Measurements from ENCODE around the gene F10. TPM values are rescaled to one million over a fixed set of nuclear protein-coding genes. Genes with fewer than 3 reads are reported as not detected.
"Not testable (repeated sequence)": the region's sequence is repeated elsewhere in the genome, so short reads cannot be mapped to it uniquely, and the experiment has no call there.

F10 gene
- total RNA-seq (2014; rRNA removed; shearing (Covaris generic); ENCODE audit: low replicate concordance) = not detected in 2 replicates

DNA sequence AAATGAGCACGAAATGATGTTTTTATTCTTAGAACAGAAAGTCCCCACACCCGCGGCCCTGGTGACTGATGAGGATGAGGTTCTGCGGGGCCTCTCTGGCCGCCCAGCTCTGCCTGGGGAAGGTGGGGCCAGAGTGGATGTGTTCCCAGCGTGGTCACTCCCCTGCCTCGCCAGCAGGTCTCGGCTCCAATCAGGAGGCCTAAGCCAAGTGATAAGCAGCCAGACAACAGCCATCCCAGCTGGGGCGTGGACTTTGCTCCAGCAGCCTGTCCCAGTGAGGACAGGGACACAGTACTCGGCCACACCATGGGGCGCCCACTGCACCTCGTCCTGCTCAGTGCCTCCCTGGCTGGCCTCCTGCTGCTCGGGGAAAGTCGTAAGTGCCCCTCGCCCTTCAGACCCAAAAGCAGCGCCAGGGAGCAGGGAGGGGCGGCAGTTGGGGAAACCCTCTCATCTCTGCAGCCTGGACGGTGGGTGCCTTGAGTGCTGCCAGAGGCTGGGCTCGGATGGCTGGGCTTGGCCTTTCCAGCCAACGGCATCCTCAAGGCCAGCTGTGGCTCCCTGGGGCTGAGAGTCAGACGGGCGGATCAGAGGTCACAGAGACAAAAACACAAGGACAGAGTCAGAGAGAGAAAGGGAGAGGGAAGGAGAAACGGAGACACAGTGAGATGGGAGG lies at the start of gene F10:
Gene F10, plus strand, starts transcription at position 250 of the 676 bp plus-strand sequence. Its CDS starts 57 bp downstream, at position 307.
- in situ Hi-C loops (cut with HindIII; ENCODE audit: low pct_unique_long_range_greater_than_20kb, low sequenced_read_pairs) = no loop called here
- no peak for DNase-seq (ENCODE audit: low read depth)

DNA sequence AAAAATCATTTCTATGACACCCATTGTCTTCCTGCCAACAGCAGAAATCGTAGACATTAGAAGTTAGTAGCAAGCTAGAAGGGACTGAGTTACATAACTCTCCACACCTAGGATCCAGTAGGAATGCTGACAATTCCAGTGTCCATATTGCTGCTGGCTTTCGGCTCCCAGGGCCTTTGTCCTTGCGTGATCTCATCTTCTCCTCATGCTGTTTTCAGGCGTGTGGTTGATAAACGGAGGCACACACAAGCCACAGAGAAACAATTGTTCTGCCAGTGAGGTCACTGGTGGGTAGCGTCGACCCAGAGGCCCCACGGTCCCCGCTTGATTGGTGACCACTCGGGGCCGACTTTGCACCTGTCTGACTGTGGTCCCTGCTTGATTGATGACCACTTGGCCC lies 48.7 kb upstream of the F10 start:
- DNase-seq (ENCODE audit: low read depth) = no peak
- in situ Hi-C loops (cut with HindIII; ENCODE audit: low pct_unique_long_range_greater_than_20kb, low sequenced_read_pairs) = no loop called here

DNA sequence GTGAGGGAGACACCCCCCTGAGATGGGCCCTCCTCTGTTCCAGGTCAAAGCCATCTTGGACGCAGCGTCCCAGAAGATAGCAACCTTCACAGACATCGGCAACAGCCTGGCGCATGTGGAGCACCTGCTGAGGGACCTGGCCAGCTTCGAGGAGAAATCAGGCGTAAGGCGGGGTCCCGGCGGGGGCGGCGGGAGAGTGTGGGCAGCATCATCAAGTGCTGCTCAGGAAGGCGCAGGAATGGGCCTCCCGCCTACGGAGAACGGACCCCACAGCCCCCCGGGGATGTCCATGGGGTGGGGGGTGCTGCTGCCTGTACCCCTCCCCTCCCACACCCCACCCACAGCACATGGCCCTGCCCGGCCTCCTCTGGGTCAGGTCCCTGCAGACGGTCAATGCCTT lies 48.2 kb upstream of the F10 start:
- in situ Hi-C loops (cut with HindIII; ENCODE audit: low pct_unique_long_range_greater_than_20kb, low sequenced_read_pairs) = no loop called here
- no peak for DNase-seq (ENCODE audit: low read depth)

DNA sequence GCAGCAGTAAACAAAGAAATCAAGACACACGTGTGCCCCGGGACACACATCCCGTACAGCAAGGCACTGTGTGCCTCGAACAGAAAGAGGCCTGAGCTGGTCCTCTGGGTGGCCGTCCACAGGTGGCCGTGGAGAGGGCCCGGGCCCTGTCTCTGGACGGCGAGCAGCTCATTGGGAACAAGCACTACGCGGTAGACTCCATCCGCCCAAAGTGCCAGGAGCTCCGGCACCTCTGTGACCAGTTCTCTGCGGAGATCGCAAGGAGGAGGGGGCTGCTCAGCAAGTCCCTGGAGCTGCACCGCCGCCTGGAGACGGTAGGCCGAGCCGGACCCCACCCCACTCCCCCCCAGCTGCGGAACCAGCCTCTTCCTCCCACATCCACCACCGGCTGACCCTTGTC lies 47.7 kb upstream of the F10 start:
- no peak for DNase-seq (ENCODE audit: low read depth)
- in situ Hi-C loops (cut with HindIII; ENCODE audit: low pct_unique_long_range_greater_than_20kb, low sequenced_read_pairs) = no loop called here

DNA sequence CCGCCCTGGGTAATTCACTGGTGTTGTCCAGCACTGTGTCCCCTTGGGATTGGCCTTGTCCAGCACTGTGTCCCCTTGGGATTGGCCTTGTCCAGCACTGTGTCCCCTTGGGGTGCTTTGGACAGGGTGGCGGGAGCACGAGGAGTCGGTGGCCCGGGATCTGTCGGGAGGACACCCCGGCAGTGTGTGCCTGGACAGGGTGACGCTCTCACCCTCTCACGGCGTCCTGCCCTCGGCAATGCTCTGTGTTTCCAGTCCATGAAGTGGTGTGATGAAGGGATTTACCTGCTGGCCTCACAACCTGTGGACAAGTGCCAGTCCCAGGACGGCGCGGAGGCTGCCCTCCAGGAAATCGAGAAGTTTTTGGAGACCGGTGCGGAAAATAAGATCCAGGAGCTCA lies 46.9 kb upstream of the F10 start:
- no peak for DNase-seq (ENCODE audit: low read depth)
- in situ Hi-C loops (cut with HindIII; ENCODE audit: low pct_unique_long_range_greater_than_20kb, low sequenced_read_pairs) = no loop called here

DNA sequence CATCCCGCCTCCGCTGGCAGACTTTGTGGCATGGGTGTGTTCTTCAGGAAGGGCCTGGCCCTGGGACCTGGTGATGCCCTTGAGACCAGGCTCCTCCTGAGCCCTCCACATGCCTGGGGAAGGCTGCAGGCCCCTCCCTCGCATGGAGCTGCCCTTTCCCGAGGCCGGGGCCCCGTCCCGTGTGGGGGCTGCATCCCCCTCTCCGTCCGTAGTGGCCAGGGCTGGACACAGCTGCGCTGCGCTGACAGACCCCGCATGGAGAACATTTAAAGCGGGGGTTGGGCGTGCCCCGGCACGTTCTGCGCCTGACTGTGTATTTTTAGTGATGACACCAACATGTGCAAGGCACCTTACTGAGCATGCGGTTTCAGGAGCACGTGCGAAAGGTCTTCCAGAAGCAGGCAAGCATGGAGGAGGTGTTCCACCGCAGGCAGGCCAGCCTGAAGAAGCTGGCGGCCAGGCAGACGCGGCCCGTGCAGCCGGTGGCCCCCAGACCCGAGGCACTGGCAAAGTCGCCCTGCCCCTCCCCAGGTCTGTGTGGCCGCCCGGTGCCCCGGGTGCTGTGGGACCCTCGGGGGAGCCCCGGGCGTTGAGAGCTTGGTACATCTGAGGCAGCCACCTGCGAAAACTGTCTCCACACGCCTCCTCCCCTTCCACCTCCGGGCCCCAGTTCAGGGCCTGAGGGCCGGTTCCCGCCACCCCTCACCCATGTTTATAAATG lies 45.8 kb upstream of the F10 start:
- DNase-seq (ENCODE audit: low read depth) = no peak
- in situ Hi-C loops (cut with HindIII; ENCODE audit: low pct_unique_long_range_greater_than_20kb, low sequenced_read_pairs) = no loop called here

DNA sequence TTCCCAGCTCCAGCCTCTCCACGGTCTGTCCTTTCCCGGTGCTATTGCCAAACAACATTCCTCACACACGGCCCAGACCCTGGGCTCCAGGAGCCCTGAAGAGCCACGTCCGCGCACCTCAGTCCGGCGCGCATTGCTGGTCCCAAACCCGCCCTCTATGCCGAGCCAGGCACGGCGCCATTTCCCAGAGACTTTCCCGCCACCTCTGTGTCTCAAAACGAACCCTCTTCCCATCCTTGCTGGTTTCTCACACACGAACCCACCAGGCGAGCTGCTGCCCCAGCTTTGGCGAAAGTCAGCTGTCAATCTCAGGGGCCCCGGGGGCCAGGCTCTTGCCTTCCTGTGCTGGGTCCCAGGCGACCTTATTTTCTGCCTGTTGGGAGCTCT lies 45.0 kb upstream of the F10 start:
- no peak for DNase-seq (ENCODE audit: low read depth)
- in situ Hi-C loops (cut with HindIII; ENCODE audit: low pct_unique_long_range_greater_than_20kb, low sequenced_read_pairs) = no loop called here

DNA sequence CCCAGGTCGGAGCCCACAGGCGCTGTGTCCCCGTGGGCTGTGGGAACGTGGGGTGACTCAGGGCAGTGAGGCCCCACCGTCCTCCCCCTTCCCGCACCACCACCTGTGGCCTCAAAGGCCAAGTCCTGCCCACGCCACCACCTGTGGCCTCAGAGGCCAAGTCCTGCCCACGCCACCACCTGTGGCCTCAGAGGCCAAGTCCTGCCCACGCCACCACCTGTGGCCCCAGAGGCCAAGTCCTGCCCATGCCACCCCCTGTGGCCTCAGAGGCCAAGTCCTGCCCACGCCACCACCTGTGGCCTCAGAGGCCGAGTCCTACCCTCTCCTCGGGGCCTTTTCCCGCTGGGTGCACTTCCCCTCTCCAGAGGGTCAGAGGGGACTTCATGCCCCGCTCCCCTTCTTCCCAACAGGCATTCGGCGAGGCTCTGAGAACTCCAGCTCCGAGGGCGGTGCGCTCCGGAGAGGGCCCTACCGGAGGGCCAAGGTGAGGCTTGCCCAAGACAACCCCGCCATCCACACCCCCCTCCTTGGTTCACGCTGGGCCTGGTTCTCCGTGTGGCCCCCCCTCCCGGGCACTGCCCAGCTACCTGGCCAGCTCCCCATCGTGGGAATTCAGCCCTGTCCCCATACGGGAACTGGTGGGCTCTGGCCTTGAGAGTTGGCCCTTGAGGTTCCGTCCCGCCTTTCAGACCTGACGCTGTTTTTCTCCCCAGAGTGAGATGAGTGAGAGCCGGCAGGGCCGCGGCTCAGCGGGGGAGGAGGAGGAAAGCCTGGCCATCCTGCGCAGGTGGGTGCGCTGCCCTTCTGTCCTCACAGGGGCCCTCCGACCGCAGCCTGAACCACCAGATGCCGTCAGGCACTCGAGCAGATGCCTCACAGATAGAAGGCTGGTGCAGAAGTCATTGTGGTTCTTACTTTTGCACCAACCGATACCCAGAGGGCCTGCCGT lies 44.4 kb upstream of the F10 start:
- in situ Hi-C loops (cut with HindIII; ENCODE audit: low pct_unique_long_range_greater_than_20kb, low sequenced_read_pairs) = no loop called here
- no peak for DNase-seq (ENCODE audit: low read depth)

DNA sequence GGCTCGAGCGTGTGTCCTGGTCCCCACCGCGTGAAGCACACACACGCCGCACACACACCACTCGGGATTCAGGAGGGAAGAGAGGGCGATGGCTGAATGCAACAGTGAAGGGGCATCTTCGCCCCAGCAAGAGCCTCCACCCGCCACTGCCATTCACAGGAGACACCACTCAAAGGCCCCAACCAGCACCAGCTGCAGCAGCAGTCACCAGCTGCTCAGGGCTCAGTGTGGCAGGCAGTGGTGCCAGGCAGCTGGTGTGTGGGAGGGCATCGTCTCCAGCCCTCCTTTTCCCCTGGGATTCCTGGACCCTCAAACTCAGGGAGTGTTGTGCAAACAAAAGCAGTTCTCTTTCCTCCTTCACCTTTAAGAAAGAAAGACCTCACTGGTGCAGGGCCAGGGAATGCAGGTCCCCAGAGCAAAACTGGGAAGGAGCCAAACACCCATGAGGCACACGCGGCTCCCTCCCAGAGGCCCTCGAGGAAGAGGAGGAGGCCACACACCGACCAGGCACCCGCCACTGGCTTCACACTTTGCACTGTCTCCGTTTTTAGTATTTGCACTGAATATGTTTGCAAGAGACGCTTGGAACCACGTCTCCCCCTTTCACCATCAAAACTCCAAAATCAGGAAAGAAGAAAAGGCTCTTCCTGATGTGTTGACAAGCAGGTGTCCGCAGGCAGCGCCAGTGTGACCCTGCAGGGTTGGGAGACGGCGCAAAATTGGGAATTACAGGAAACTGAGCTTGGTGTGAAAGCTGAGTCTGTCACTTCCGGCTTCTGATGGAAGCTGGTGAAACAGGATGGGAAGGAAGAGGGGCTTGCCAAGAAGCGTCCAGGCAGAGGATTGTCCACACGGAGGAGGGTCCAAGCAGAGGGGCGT lies 43.5 kb upstream of the F10 start:
- in situ Hi-C loops (cut with HindIII; ENCODE audit: low pct_unique_long_range_greater_than_20kb, low sequenced_read_pairs) = no loop called here
- no peak for DNase-seq (ENCODE audit: low read depth)

DNA sequence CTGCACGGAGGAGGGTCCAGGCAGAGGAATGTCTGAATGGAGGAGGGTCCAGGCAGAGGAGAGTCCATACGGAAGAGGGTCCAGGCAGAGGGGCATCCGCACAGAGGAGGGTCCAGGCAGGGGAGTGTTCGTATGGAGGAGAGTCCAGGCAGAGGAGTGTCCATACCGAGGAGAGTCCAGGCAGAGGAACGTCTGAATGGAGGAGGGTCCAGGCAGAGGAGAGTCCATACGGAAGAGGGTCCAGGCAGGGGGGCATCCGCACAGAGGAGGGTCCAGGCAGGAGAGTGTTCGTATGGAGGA lies 42.9 kb upstream of the F10 start:
- DNase-seq (ENCODE audit: low read depth); in situ Hi-C loops (cut with HindIII; ENCODE audit: low pct_unique_long_range_greater_than_20kb, low sequenced_read_pairs): not testable (repeated sequence)

DNA sequence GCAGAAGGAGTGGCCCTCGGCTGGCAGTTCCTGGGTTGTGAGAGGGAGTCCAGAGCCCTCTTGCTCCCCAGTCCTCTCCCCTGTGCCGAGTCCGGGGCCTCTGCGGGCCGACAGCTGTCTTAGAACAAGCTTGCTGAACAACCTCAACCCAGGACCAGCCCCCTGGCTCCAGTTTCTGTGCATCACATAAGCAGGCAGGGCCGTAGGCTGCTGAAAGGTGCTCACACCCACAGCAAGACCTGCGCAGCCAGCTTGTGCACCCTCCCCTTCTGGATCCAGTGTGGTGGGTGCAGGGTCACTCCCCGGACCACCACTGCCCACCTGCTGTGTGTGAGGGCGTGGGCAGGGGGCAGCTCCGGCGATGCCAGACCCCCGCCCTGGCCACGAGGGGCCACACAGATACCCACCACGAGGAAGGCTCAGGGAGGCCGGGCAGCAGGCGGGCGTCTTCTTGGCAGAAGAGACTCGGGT lies 42.2 kb upstream of the F10 start:
- no peak for DNase-seq (ENCODE audit: low read depth)
- in situ Hi-C loops (cut with HindIII; ENCODE audit: low pct_unique_long_range_greater_than_20kb, low sequenced_read_pairs) = no loop called here

DNA sequence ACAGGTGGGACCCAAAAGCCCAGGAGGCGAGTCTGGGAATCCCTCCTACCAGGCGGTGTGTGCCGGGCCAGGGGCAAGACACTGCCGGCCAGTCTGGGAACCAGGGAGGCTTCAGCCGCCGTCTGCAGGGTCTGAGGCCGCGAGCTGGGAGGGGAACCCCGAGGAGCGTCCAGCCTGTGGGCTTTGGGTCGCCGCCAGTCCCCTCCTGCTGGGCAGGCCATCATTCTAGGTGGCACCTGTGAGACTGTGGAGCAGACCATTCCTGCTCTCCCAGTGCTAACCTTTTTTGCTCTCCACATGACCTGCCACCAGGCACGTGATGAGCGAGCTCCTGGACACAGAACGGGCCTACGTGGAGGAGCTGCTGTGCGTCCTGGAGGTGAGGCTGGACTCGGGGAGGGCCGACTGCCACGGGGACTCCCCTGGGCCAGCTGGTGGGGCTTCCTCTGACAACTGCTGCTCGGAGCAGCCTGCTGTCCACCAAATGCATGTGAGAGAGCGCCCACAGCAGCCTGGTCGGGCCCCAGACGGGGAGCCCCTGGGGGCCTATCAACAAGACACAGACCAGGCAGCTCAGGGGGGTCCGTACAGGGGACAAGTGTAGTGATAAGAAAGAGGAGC lies 41.6 kb upstream of the F10 start:
- DNase-seq (ENCODE audit: low read depth) = no peak
- in situ Hi-C loops (cut with HindIII; ENCODE audit: low pct_unique_long_range_greater_than_20kb, low sequenced_read_pairs) = no loop called here

DNA sequence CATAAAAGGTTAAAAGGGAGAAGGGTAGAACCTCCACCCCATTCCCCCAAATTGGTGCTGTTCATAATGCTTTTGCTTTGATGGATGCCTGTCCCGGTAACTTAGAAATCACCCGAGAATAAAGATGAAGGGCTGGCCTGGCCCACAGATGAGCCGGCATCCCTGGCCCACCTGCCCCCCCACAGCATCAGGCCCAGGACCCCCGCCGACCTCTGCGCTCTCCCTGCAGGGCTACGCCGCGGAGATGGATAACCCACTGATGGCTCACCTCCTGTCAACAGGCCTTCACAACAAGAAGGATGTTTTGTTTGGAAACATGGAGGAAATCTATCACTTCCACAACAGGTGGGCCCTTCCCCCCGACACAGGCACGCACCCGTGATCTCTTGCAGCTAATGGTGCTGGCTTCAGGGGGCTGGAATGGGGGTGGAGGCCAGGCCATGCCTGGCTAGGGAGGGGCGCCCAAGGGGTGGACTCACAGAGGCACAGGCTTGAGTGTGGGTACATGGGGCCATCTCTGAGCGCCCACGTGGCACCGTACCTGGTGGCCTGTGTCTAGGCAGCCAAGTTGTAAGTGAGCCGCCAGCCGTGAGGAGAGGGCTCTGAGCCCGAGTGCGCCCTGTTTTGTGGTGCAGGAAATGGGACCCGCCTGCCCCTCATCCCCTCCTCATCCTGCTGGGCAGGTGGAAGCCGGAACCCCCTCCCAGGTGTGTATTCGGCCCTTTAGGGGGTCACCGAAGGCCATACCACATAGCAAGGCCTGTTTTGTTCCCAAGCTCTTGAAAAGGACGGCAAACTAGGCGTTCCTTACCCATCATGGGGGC lies 40.2 kb upstream of the F10 start:
- in situ Hi-C loops (cut with HindIII; ENCODE audit: low pct_unique_long_range_greater_than_20kb, low sequenced_read_pairs) = no loop called here
- no peak for DNase-seq (ENCODE audit: low read depth)

DNA sequence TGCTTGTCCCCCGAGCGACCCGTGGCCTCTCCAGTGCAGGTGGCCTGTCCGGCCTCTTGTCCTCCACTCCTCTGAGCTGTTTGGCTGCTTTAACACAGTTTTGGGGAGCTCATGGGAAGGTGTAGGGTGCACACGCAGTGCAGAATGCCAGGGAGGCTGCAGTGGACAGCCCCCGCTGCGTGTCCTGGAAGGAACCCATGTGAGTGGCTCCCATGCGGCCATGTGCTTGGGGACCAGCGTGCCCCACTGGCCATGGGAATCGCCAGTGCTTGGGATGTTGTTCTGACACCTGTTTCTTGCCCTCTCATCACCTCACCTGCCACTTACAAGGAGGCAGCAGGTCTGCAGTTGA lies 39.6 kb upstream of the F10 start:
- in situ Hi-C loops (cut with HindIII; ENCODE audit: low pct_unique_long_range_greater_than_20kb, low sequenced_read_pairs) = no loop called here
- no peak for DNase-seq (ENCODE audit: low read depth)

DNA sequence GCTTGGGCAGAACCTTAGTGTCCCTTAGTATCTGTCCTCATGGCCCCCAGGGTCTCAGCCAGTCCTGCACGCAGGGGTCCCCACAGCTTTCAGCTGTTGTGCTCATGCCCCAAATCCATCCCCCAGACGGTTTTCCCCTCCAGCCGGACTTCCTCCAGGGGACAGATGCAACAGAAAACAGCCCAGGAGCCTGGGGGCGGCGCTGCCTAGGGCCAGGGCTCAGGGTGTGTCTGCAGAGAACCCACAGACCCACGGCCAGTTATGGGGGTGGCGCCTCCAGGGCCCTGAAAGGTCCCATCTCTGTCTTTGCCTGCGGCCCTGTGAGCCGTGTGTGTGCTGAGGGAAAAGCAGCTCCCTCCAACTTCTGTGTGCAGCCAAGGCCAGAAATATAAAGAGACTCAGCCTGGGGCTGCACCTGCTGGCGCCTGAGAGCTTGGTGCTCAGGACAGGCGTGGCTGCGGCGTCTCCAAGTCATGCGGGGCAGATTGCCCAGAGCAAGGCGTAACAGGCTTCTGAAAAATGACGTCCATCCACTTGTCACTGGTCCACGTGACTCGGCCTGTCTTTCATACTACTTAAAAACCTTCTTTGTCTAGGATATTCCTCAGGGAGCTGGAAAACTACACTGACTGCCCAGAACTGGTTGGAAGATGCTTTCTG lies 39.1 kb upstream of the F10 start:
- no peak for DNase-seq (ENCODE audit: low read depth)
- in situ Hi-C loops (cut with HindIII; ENCODE audit: low pct_unique_long_range_greater_than_20kb, low sequenced_read_pairs) = no loop called here

DNA sequence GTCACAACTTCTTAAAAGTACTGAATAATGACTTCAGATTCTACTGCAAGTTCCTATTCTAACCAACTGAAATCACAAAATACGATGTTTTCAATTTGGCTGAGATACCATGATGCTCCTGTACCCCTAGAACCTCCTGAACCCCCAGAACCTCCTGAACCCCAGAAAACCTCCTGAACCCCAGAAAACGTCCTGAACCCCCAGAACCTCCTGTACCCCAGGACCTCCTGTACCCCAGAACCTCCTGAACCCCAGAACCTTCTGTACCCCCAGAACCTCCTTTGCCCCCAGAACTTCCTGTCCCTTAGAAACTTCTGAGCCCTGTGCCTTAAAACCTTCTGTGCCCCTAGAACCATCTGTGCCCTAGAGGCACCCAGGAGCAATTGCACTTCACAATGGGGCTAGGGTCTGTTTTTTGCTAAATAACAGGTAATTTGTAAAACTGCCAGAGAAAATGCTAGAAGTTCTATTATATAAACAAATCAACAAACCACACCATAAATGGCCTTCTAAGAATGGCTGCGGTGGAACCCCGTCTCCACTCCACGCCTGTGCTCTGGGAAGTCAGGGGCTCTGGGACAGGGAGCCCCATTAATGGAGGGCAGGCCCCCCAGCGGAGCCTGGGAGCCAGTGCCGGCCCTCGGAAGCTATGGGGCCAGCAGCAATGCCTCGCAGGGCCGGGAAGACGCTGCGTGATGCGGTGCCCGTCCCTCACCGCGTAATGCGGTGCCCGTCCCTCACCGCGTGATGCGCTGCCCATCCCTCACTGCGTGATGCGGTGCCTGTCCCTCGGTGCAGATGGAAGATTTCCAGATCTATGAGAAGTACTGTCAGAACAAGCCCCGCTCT lies 38.3 kb upstream of the F10 start:
- DNase-seq (ENCODE audit: low read depth) = no peak
- in situ Hi-C loops (cut with HindIII; ENCODE audit: low pct_unique_long_range_greater_than_20kb, low sequenced_read_pairs) = no loop called here
